ENCODE data around the gene CCL3. TPM values are rescaled to one million over a fixed set of nuclear protein-coding genes. Genes with fewer than 3 reads are reported as not detected.
"Not testable (repeated sequence)": the region's sequence is repeated elsewhere in the genome, so short reads cannot be mapped to it uniquely, and the experiment has no call there.

CCL3 gene
- total RNA-seq, 1 experiment from 2014 or later: not detected

DNA sequence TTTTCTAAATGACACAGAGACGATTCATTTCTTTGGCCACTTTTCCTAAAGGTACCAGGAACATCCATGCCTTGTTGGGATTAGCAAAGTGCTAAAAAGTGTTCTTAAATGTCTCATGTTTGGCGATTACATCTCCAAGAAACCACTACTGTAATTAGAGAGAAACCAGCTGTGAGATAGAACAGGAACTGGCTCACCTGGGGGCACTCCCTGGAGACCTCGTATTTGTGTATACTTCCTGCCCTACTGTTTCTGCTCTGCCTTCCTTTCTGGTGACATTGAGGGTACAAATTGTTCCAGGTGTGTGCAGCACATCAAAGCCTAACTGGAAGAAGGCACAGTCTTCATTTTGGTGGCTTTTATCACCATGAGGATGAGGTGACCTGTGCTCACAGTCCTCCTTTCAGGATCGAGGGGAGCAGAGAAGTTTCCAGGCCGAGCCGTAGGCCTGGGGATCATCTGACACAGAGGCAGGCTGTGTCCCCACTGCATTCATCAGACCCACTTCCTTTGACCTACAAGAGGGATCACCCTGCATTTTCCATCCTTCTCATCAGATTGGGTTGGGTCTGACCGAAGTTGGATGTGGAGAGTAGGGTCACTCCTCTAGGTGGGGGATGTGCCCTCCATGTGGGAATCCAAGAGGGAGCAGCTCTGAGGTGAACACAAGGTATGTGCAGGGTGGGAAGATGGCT, 37.4 kb upstream of the CCL3 start:
- Mint-ChIP-seq H3K9me3 (ENCODE audit: low read depth, unreplicated experiment) (peaks cover 3% of the 10 kb centered on the region), H3K27ac (ENCODE audit: unreplicated experiment) (no peak overlapping the region), H3K4me3 (ENCODE audit: low read depth, unreplicated experiment) (no peak overlapping the region), H3K36me3 (ENCODE audit: insufficient read depth, unreplicated experiment) (no peaks in the 10 kb centered on the region), H3K27me3 (ENCODE audit: unreplicated experiment) (peaks cover 76% of the 10 kb centered on the region), H3K4me1 (ENCODE audit: low read depth, unreplicated experiment) (no peaks in the 10 kb centered on the region)
- intact Hi-C loops (cut with micrococcal nuclease; ENCODE audit: unreplicated experiment): no loop called here
- TF ChIP-seq, protein P1, sequence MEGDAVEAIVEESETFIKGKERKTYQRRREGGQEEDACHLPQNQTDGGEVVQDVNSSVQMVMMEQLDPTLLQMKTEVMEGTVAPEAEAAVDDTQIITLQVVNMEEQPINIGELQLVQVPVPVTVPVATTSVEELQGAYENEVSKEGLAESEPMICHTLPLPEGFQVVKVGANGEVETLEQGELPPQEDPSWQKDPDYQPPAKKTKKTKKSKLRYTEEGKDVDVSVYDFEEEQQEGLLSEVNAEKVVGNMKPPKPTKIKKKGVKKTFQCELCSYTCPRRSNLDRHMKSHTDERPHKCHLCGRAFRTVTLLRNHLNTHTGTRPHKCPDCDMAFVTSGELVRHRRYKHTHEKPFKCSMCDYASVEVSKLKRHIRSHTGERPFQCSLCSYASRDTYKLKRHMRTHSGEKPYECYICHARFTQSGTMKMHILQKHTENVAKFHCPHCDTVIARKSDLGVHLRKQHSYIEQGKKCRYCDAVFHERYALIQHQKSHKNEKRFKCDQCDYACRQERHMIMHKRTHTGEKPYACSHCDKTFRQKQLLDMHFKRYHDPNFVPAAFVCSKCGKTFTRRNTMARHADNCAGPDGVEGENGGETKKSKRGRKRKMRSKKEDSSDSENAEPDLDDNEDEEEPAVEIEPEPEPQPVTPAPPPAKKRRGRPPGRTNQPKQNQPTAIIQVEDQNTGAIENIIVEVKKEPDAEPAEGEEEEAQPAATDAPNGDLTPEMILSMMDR (IDR thresholded peaks at IDR 0.05; ENCODE audit: unreplicated experiment): no peak
- DNase-seq: no peak
- no TSS peak for BruUV-seq (replicated peaks)
- CTCF ChIA-PET: no interaction called here

- no peaks in the 10 kb centered on the region for H3K4me1 Mint-ChIP-seq (ENCODE audit: low read depth, unreplicated experiment)
- DNase-seq: no peak
Measured at GRCh38 chr17:36124879-36125824, 35.2 kb upstream of the CCL3 start.

DNA sequence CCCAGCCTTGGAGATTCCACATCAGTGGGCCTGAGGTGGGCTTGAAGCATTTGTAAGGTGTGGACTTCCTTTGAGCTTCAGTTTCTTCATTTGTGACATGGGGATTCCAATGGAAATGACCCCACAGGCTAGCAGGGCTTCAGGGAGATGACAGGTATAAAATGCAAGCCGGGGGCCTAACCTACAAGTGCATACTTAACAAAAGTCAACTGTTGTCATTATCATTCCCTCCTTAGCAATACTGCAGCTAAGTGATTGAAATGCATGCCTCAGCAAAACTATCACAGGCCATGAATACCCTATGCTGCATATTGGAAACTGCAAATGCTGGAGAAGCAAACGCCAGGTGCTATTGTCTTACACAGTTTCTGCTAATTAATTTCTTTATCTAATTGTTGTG, 33.5 kb upstream of the CCL3 start:
- CTCF ChIA-PET: no interaction called here
- peaks cover 72% of the 10 kb centered on the region for H3K27me3 Mint-ChIP-seq (ENCODE audit: unreplicated experiment)
- H3K27ac Mint-ChIP-seq (ENCODE audit: unreplicated experiment): no peak overlapping the region
- no peak overlapping the region for H3K4me3 Mint-ChIP-seq (ENCODE audit: low read depth, unreplicated experiment)
- DNase-seq: no peak
- BruUV-seq (replicated peaks): no TSS peak
- H3K9me3 Mint-ChIP-seq (ENCODE audit: low read depth, unreplicated experiment): peaks cover 3% of the 10 kb centered on the region
- no peaks in the 10 kb centered on the region for H3K36me3 Mint-ChIP-seq (ENCODE audit: insufficient read depth, unreplicated experiment)
- TF ChIP-seq, protein P1 (IDR thresholded peaks at IDR 0.05; ENCODE audit: unreplicated experiment): no peak
- intact Hi-C loops (cut with micrococcal nuclease; ENCODE audit: unreplicated experiment): no loop called here
- H3K4me1 Mint-ChIP-seq (ENCODE audit: low read depth, unreplicated experiment): no peaks in the 10 kb centered on the region

More at GRCh38 chr17:36124879-36125824, 35.2 kb upstream of the CCL3 start:
- Mint-ChIP-seq H3K27me3 (ENCODE audit: unreplicated experiment) (peaks cover 72% of the 10 kb centered on the region), H3K9me3 (ENCODE audit: low read depth, unreplicated experiment) (peaks cover 3% of the 10 kb centered on the region), H3K4me3 (ENCODE audit: low read depth, unreplicated experiment) (no peak overlapping the region), H3K36me3 (ENCODE audit: insufficient read depth, unreplicated experiment) (no peaks in the 10 kb centered on the region), H3K27ac (ENCODE audit: unreplicated experiment) (no peak overlapping the region)
- intact Hi-C loops (cut with micrococcal nuclease; ENCODE audit: unreplicated experiment): no loop called here
- BruUV-seq (replicated peaks): no TSS peak
- CTCF ChIA-PET: no interaction called here
- TF ChIP-seq, protein P1 (IDR thresholded peaks at IDR 0.05; ENCODE audit: unreplicated experiment): no peak

DNA sequence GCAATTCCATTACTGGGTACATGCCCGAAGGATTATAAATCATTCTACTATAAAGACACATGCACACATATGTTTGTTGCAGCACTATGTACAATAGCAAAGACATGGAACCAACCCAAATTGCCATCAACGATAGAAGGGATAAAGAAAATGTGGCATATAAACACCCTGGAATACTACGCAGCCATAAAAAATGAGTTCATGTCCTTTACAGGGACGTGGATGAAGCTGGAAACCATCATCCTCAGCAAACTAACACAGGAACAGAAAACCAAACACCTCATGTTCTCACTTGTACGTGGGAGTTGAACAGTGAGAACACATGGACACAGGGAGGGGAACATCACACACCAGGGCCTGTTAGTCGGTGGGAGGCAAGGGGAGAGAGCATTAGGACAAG, 31.2 kb upstream of the CCL3 start:
- intact Hi-C loops (cut with micrococcal nuclease; ENCODE audit: unreplicated experiment); DNase-seq; H3K9me3 Mint-ChIP-seq (ENCODE audit: low read depth, unreplicated experiment); BruUV-seq (replicated peaks); H3K4me3 Mint-ChIP-seq (ENCODE audit: low read depth, unreplicated experiment); H3K36me3 Mint-ChIP-seq (ENCODE audit: insufficient read depth, unreplicated experiment); H3K4me1 Mint-ChIP-seq (ENCODE audit: low read depth, unreplicated experiment); H3K27ac Mint-ChIP-seq (ENCODE audit: unreplicated experiment): not testable (repeated sequence)
- peaks cover 72% of the 10 kb centered on the region for H3K27me3 Mint-ChIP-seq (ENCODE audit: unreplicated experiment)
- CTCF ChIA-PET: interaction anchor here (1.8 kb wide), 1 partner anchor 93 kb away, joined by 3 read pairs; no protein-coding TSS in a partner anchor
